C4-2B (cell line): ENCODE results near the gene SLC35D3.
"Not testable (repeated sequence)": the region's sequence is repeated elsewhere in the genome, so short reads cannot be mapped to it uniquely, and the experiment has no call there.

Experiments used
- H3K27ac ChIP-seq: fragments of 450-650 bp; 2 replicates; pipeline ENCODE4 v1.5.1; 2017
- CTCF ChIP-seq: fragments of 450-650 bp; conservative IDR thresholded peaks from 2 replicates; pipeline ENCODE4 v1.5.1; 2017; ENCODE audit warnings: mild to moderate bottlenecking
- ZFX ChIP-seq: fragments of 450-650 bp; IDR thresholded peaks from 2 replicates; pipeline ENCODE4 v1.6.1; 2017

Gene SLC35D3

GRCh38 chr6:136950436-136951126, 28.5 kb downstream of the SLC35D3 start:
- TF ChIP-seq CTCF (no peak), ZFX (no peak)
- H3K27ac ChIP-seq = no peak overlapping the region

DNA sequence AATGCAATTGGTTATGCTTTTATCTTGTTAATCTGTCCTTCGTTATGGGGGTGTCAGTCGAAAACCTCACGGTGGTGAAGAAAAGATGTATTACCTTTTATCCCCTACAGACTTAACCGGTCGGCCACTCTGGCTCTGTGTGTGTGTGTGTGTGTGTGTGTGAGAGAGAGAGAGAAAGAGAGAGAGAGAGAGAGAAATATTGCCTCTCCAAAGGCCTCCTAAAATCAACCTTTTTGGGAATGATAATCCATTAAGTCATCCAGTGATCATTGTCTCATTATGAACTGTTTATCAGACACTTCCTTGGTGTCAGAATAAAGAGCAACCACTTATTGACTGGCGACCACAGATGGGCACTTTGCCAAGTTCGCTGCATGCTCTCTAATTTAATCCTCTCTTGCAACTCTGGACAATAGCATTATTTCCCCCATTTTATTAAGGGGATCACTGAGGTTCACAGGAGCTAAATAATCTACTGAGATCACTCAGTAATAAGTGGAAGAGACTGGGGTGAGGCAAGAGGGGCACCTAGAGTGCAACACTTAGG, 30.7 kb downstream of the SLC35D3 start:
- TF ChIP-seq CTCF (no peak), ZFX (no peak)

GRCh38 chr6:136955123-136955522, 33.0 kb downstream of the SLC35D3 start:
- no peak overlapping the region for H3K27ac ChIP-seq

More for the DNA sequence above, 30.7 kb downstream of the SLC35D3 start:
- no peak overlapping the region for H3K27ac ChIP-seq

GRCh38 chr6:136956590-136957544, 34.8 kb downstream of the SLC35D3 start:
- no peak for TF ChIP-seq CTCF
- no peak for TF ChIP-seq ZFX
- H3K27ac ChIP-seq = no peak overlapping the region

More at GRCh38 chr6:136955123-136955522, 33.0 kb downstream of the SLC35D3 start:
- TF ChIP-seq ZFX = no peak
- TF ChIP-seq CTCF = no peak

DNA sequence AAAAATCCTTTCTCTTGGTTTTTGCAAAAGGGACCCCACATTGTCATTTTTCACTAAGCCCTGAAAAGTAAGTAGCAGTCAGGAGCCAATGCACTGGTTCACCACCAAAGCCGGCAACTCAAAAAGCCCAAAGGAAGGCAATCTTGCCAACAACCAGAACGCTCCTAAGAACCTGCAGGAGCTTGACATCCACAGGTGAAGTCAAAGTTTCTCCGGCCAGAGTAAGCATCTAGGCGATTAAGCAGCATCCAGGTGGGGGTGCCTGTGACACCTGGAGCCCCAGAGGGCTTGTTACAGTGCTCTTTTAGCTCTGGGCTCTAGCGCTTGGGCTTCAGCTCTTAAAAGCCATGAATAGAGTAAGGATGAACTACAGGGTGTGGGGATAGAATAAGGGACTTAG, 36.1 kb downstream of the SLC35D3 start:
- no peak overlapping the region for H3K27ac ChIP-seq
- TF ChIP-seq CTCF (no peak), ZFX (no peak)

DNA sequence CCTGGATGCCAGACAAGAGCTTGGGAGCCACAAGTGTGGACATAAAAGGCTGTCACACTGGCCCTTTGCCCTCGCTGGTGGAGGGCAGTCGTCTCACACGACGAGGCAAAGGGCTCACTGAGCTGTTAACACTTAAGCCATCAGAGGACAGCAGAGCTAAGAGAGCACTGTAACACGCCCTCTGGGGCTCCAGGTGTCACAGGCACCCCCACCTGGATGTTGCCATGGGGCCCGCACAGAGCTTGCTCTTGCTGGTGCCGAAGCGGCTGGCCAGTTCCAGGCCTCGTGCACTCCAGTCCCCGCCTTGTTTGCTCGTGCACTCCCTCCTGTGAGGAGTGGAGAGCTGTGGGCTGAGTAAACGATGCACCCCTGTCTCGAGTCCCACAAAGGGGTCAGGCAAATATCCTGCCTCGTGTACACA, 37.4 kb downstream of the SLC35D3 start:
- TF ChIP-seq CTCF (no peak), ZFX (no peak)
- H3K27ac ChIP-seq = no peak overlapping the region

GRCh38 chr6:136959935-136960334, 37.8 kb downstream of the SLC35D3 start:
- not testable (repeated sequence) for H3K27ac ChIP-seq
